DOHH2 (cell line): ENCODE data around the gene PALLD.

Source experiments
- H3F3A ChIP-seq: fragments of 200-600 bp; sonication (generic), shearing (Covaris generic); 2 replicates; pipeline ENCODE4 v1.6.0; 2016; ENCODE audit warnings: antibody characterized with exemption, mild to moderate bottlenecking; ENCODE audit not compliant: control insufficient read depth, insufficient read depth
- H3K27ac ChIP-seq: fragments of 200-600 bp; sonication (generic); 2 replicates; pipeline ENCODE4 v1.5.1; 2014; ENCODE audit warnings: low read depth, mild to moderate bottlenecking, low read length, moderate library complexity
- H3K27me3 ChIP-seq: fragments of 200-600 bp; sonication (generic); 2 replicates; pipeline ENCODE4 v1.6.1; 2014; ENCODE audit warnings: mild to moderate bottlenecking, low read length, mixed read lengths; ENCODE audit not compliant: control insufficient read depth
- H3K36me3 ChIP-seq: fragments of 200-600 bp; sonication (generic); 2 replicates; pipeline ENCODE4 v1.6.1; 2014; ENCODE audit warnings: mild to moderate bottlenecking, low read length, moderate library complexity, mixed read lengths; ENCODE audit not compliant: control insufficient read depth
- H3K4me1 ChIP-seq: fragments of 200-600 bp; sonication (generic); 2 replicates; pipeline ENCODE4 v1.6.1; 2014; ENCODE audit warnings: mild to moderate bottlenecking, low read length, mixed read lengths; ENCODE audit not compliant: control insufficient read depth
- H3K4me2 ChIP-seq: fragments of 200-600 bp; sonication (generic); 2 replicates; pipeline ENCODE4 v1.6.0; 2014; ENCODE audit warnings: mild to moderate bottlenecking, low read length, moderate library complexity
- H3K4me3 ChIP-seq: fragments of 200-600 bp; sonication (generic); 2 replicates; pipeline ENCODE4 v1.5.1; 2014; ENCODE audit warnings: mild to moderate bottlenecking, low read length, mixed read lengths
- H3K79me2 ChIP-seq: fragments of 200-600 bp; sonication (generic); 2 replicates; pipeline ENCODE4 v1.6.1; 2014; ENCODE audit warnings: mild to moderate bottlenecking, low read length, mixed read lengths; ENCODE audit not compliant: control insufficient read depth
- H3K9me2 ChIP-seq: fragments of 200-600 bp; sonication (generic); replicated peaks from 2 replicates; pipeline ENCODE4 v1.6.1; 2014; ENCODE audit warnings: mild to moderate bottlenecking, low read length, mixed read lengths; ENCODE audit not compliant: control insufficient read depth
- H3K9me3 ChIP-seq: fragments of 200-600 bp; sonication (generic); 2 replicates; pipeline ENCODE4 v1.6.1; 2014; ENCODE audit warnings: antibody characterized with exemption, low read length, mixed read lengths; ENCODE audit not compliant: control insufficient read depth, insufficient read depth
- H4K20me1 ChIP-seq: fragments of 200-600 bp; sonication (generic); 2 replicates; pipeline ENCODE4 v1.6.0; 2014; ENCODE audit warnings: low read depth, mild to moderate bottlenecking, antibody characterized with exemption, low read length, moderate library complexity; ENCODE audit not compliant: control insufficient read depth, insufficient read depth
- CTCF ChIP-seq: fragments of 200-600 bp; sonication (generic); IDR thresholded peaks from one replicate; pipeline ENCODE4 v1.5.1; 2014; ENCODE audit warnings: antibody characterized with exemption, mild to moderate bottlenecking, low read depth, low read length; ENCODE audit not compliant: poor library complexity, severe bottlenecking
- EZH2phosphoT487 ChIP-seq: fragments of 200-600 bp; sonication (generic); IDR thresholded peaks from 2 replicates; pipeline ENCODE4 v1.6.1; 2017; ENCODE audit warnings: borderline replicate concordance, mild to moderate bottlenecking, antibody characterized with exemption, low read length, moderate library complexity, mixed read lengths

The PALLD gene

GRCh38 chr4:168564023-168564422 is 67.2 kb downstream of the PALLD start:
- H3F3A ChIP-seq: no peaks in the 10 kb centered on the region
- H4K20me1 ChIP-seq: no peaks in the 10 kb centered on the region
- H3K9me3 ChIP-seq: no peaks in the 10 kb centered on the region
- H3K79me2 ChIP-seq: no peaks in the 10 kb centered on the region
- H3K27ac ChIP-seq: no peak overlapping the region
- TF ChIP-seq CTCF (no peak), EZH2phosphoT487 (no peak)
- no peaks in the 10 kb centered on the region for H3K27me3 ChIP-seq
- H3K9me2 ChIP-seq: no peaks in the 10 kb centered on the region
- H3K4me1 ChIP-seq: no peaks in the 10 kb centered on the region
- no peak overlapping the region for H3K4me2 ChIP-seq
- H3K36me3 ChIP-seq: no peaks in the 10 kb centered on the region
- no peak overlapping the region for H3K4me3 ChIP-seq

GRCh38 chr4:168565130-168565529 is 68.3 kb downstream of the PALLD start:
- H3K27me3 ChIP-seq: no peaks in the 10 kb centered on the region
- H3K36me3 ChIP-seq: no peaks in the 10 kb centered on the region
- no peaks in the 10 kb centered on the region for H3F3A ChIP-seq
- TF ChIP-seq CTCF: no peak
- TF ChIP-seq EZH2phosphoT487: no peak
- no peak overlapping the region for H3K4me3 ChIP-seq
- H3K4me1 ChIP-seq: no peaks in the 10 kb centered on the region
- no peaks in the 10 kb centered on the region for H3K79me2 ChIP-seq
- H3K9me2 ChIP-seq: no peaks in the 10 kb centered on the region
- H3K4me2 ChIP-seq: no peak overlapping the region
- H4K20me1 ChIP-seq: no peaks in the 10 kb centered on the region
- no peak overlapping the region for H3K27ac ChIP-seq
- no peaks in the 10 kb centered on the region for H3K9me3 ChIP-seq

GRCh38 chr4:168566726-168567125 is 69.9 kb downstream of the PALLD start:
- Histone ChIP-seq H3K9me3 (no peaks in the 10 kb centered on the region), H3K4me2 (no peak overlapping the region), H3K79me2 (no peaks in the 10 kb centered on the region), H4K20me1 (no peaks in the 10 kb centered on the region), H3K27me3 (no peaks in the 10 kb centered on the region), H3K9me2 (no peaks in the 10 kb centered on the region), H3K27ac (no peak overlapping the region), H3K4me1 (no peaks in the 10 kb centered on the region), H3K4me3 (no peak overlapping the region), H3F3A (no peaks in the 10 kb centered on the region), H3K36me3 (no peaks in the 10 kb centered on the region)
- TF ChIP-seq EZH2phosphoT487 (no peak), CTCF (no peak)
